ENCODE data around the gene PAOX.
A peak's percentile ranks its signal among the peaks of the same experiment; 100 is the strongest.

Gene PAOX

DNA sequence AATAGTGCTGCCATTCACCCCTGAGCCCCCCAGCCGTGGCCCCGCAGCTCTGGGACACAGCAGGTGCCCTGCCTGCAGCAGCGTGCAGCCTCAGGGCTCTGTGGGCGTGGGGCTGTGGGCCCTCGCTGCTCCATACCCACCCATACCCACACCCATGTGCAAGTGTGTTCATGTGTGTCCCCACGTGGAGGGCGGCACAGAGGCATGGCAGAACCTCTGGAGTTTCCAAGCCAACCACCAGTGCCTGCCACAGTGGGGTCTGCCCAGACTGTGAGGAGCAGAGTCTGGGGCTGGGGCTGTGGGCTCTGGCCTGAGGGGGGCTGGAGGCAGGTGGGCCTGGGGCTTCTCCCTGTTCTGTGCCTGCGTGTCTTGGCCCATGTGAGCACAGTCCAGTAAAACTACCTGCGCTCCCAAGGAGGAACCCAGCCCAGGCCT lies 29.5 kb upstream of the PAOX start:
- H3K4me3 ChIP-seq (ENCODE audit: control insufficient read depth, low read depth, low read length) = no peak overlapping the region
- DNase-seq (ENCODE audit: low read depth) = no peak
- no peak for TF ChIP-seq CTCF (conservative IDR thresholded peaks at IDR 0.05; ENCODE audit: control insufficient read depth, insufficient read depth, low read depth, low read length)

GRCh38 chr10:133350283-133350949 lies 28.6 kb upstream of the PAOX start:
- DNase-seq (ENCODE audit: low read depth) = no peak
- no peak overlapping the region for H3K4me3 ChIP-seq (ENCODE audit: control insufficient read depth, low read depth, low read length)
- TF ChIP-seq CTCF (conservative IDR thresholded peaks at IDR 0.05; ENCODE audit: control insufficient read depth, insufficient read depth, low read depth, low read length) = no peak

GRCh38 chr10:133350950-133351329 lies 28.1 kb upstream of the PAOX start:
- H3K4me3 ChIP-seq (ENCODE audit: control insufficient read depth, low read depth, low read length) = no peak overlapping the region
- no peak for DNase-seq (ENCODE audit: low read depth)
- TF ChIP-seq CTCF (conservative IDR thresholded peaks at IDR 0.05; ENCODE audit: control insufficient read depth, insufficient read depth, low read depth, low read length) = no peak

DNA sequence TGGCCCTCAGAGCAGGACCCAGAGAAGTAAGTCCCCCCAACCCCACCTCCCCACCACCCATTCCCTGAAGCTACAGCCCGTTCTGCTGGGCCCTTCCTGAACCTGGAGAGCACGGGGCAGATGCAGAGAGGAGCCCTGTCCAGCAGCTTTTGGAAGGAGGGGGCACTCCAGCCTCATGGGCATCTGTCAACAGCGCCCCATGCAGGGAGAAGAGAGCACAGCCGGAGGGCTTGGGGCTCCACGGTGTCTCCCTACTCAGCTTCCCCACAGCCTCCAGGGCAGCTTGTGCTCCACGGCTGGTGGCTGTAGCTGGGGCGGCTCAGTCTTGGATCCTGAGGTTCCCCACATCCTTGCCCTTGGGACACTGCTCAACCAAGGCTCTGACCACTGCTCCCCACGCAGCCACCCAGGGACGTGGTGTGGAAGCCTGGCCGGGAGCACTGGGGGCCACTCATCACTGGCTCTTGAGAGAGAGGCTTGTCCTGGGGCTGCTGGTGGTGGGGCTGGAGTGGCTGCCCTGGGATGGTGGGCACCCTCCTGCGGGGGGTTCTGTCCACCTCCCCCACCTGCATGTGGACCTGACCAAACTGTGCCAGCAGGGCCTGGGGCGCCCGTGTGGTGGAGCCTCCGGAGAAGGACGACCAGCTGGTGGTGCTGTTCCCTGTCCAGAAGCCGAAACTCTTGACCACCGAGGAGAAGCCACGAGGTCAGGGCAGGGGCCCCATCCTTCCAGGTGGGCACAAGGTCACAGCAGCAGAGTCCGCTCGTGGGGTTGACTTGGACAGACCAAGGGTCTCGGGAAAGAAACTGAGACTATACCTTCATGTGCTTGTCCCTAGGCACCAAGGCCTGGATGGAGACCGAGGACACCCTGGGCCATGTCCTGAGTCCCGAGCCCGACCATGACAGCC lies 27.4 kb upstream of the PAOX start:
- no peak overlapping the region for H3K4me3 ChIP-seq (ENCODE audit: control insufficient read depth, low read depth, low read length)
- peak; percentile 1 for TF ChIP-seq CTCF (conservative IDR thresholded peaks at IDR 0.05; ENCODE audit: control insufficient read depth, insufficient read depth, low read depth, low read length)
- DNase-seq (ENCODE audit: low read depth) = no peak

GRCh38 chr10:133353202-133353959 lies 25.7 kb upstream of the PAOX start:
- no peak overlapping the region for H3K4me3 ChIP-seq (ENCODE audit: control insufficient read depth, low read depth, low read length)
- DNase-seq (ENCODE audit: low read depth) = no peak
- TF ChIP-seq CTCF (conservative IDR thresholded peaks at IDR 0.05; ENCODE audit: control insufficient read depth, insufficient read depth, low read depth, low read length) = no peak

DNA sequence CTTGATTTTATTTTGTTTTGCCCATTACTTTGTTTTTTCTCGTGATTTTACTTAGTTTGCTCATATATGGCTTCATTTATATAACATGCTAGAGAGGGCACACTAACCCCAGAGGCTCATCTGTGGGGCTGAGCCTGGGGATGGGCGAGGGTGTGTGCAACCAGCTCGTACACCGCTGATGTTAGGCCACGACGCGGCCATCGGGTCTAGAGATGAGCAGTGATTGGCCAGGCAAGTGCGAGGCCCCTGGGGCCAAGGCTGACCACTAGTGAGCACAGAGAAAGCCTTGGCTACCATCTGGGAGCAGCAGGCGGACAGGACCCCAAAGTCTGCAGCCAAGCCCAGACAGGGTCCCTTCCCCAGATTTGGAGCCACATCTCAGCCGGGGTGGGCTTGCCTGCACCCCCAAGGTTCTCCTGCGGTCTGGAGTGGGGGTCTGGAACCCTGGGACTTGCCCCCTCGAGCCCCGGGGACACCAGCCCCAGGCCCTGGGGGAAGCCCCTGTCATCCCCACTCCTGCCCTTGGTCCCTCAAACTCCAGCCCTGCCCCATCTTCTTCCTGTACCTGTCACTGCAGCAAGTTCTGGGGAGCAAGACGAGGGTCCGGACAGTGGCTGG lies 25.0 kb upstream of the PAOX start:
- no peak for DNase-seq (ENCODE audit: low read depth)
- H3K4me3 ChIP-seq (ENCODE audit: control insufficient read depth, low read depth, low read length) = no peak overlapping the region
- TF ChIP-seq CTCF (conservative IDR thresholded peaks at IDR 0.05; ENCODE audit: control insufficient read depth, insufficient read depth, low read depth, low read length) = no peak

Measured in fibroblast of mammary gland (primary cell).